HepG2 (cell line): ENCODE data around the gene ABCF1. TPM values are rescaled to one million over a fixed set of nuclear protein-coding genes. Genes with fewer than 3 reads are reported as not detected.
A peak's percentile ranks its signal among the peaks of the same experiment; 100 is the strongest.

Experiments
- BORCS8-MEF2B ChIP-seq: sonication (generic); formaldehyde crosslinking; IDR thresholded peaks from 2 replicates; pipeline ENCODE4 v1.8.0; 2022; ENCODE audit warnings: mild to moderate bottlenecking, missing genetic modification reagents
- MAF1 ChIP-seq: sonication (generic); formaldehyde crosslinking; IDR thresholded peaks from 2 replicates; pipeline ENCODE4 v1.5.0; 2020; ENCODE audit warnings: missing genetic modification reagents, borderline replicate concordance
- MBD4 ChIP-seq: IDR thresholded peaks from 2 replicates; pipeline ENCODE4 v1.6.1; 2012; ENCODE audit warnings: low read length, inconsistent platforms, borderline replicate concordance
- MIER2 ChIP-seq: IDR thresholded peaks from 2 replicates; pipeline ENCODE4 v1.6.1; 2016; ENCODE audit warnings: missing biosample characterization, missing genetic modification reagents
- MTA1 ChIP-seq: sonication (generic); formaldehyde crosslinking; IDR thresholded peaks from 2 replicates; pipeline ENCODE4 v1.4.0; 2020; ENCODE audit warnings: missing genetic modification reagents, mild to moderate bottlenecking, borderline replicate concordance
- PTBP1 ChIP-seq: fragments of 200-400 bp; formaldehyde crosslinking; IDR thresholded peaks from 2 replicates; pipeline ENCODE4 v1.6.1; 2018; ENCODE audit warnings: low read length, low read depth; ENCODE audit not compliant: poor library complexity, severe bottlenecking
- RXRA ChIP-seq: sonication (generic); formaldehyde crosslinking; IDR thresholded peaks from 2 replicates; pipeline ENCODE4 v1.5.1; 2020; ENCODE audit warnings: missing genetic modification reagents
- ZBTB7B ChIP-seq: sonication (generic); formaldehyde crosslinking; IDR thresholded peaks from 2 replicates; pipeline ENCODE4 v1.4.0; 2020; ENCODE audit warnings: missing genetic modification reagents
- ZNF296 ChIP-seq: sonication (generic); formaldehyde crosslinking; conservative IDR thresholded peaks from 2 replicates; pipeline ENCODE4 v1.5.0; 2020; ENCODE audit warnings: mild to moderate bottlenecking, missing genetic modification reagents
- ZNF496 ChIP-seq: sonication (generic); formaldehyde crosslinking; IDR thresholded peaks from 2 replicates; pipeline ENCODE4 v1.8.1; 2023; ENCODE audit warnings: mild to moderate bottlenecking, moderate library complexity, missing genetic modification reagents; ENCODE audit not compliant: insufficient replicate concordance
- ZNF558 ChIP-seq: sonication (generic); formaldehyde crosslinking; IDR thresholded peaks from 2 replicates; pipeline ENCODE4 v1.9.0; 2022; ENCODE audit warnings: mild to moderate bottlenecking, missing genetic modification reagents, borderline replicate concordance
- ZNF674 ChIP-seq: sonication (generic); formaldehyde crosslinking; IDR thresholded peaks from 2 replicates; pipeline ENCODE4 v1.5.0; 2020; ENCODE audit warnings: low read depth, mild to moderate bottlenecking, missing genetic modification reagents
- ZNF816 ChIP-seq: sonication (generic); formaldehyde crosslinking; IDR thresholded peaks from 2 replicates; pipeline ENCODE4 v1.8.0; 2022; ENCODE audit warnings: missing genetic modification reagents, mild to moderate bottlenecking, borderline replicate concordance
- polyA plus RNA-seq, 8 experiments: library from polyadenylated mRNA; depleted of rRNA in 3 of 8; stranded (reverse) in 7 of 8; unstranded in 1 of 8; fragments of >200 nt; fragmentation: Illumina TruSeq in 4 of 8; extraction: Trizol in 4 of 8; gene quantifications; 2 replicates each; pipeline versions ENCODE4 v1.2.1 to v1.2.3, GENCODE V29; 2011 to 2016; ENCODE audit warnings: low read depth in 4 of 8, missing spikeins in 1 of 8, mixed read lengths in 1 of 8; ENCODE audit not compliant: insufficient read depth in 1 of 8
- total RNA-seq, 5 experiments: library from RNA; depleted of rRNA; stranded (reverse); fragments of >200 nt; fragmentation: Illumina TruSeq; extraction: Trizol; gene quantifications; 2 replicates each; pipeline ENCODE4 v1.2.3, GENCODE V29; 2016; ENCODE audit warnings: low read depth in 1 of 5
- TF ChIP-seq, protein P1 (sequence below): sonication (generic); formaldehyde crosslinking; IDR thresholded peaks from 2 replicates; pipeline ENCODE4 v1.4.0; 2020; ENCODE audit warnings: missing genetic modification reagents
- TF ChIP-seq, protein P2 (sequence below): sonication (generic); formaldehyde crosslinking; IDR thresholded peaks from 2 replicates; pipeline ENCODE4 v1.4.0; 2020; ENCODE audit warnings: missing genetic modification reagents, mild to moderate bottlenecking, borderline replicate concordance
- TF ChIP-seq, protein P3 (sequence below): sonication (generic); IDR thresholded peaks from 2 replicates; pipeline ENCODE4 v1.6.1; 2016; ENCODE audit warnings: low read depth, borderline replicate concordance
- TF ChIP-seq, protein P4 (sequence below): IDR thresholded peaks from 2 replicates; pipeline ENCODE4 v1.6.1; 2016

The ABCF1 gene
- total and polyA plus RNA-seq, 2 of the 13 experiments (the other 11 are each of a cell fraction or from before 2014, with no cell fraction given): 25.4 to 98.9 TPM

DNA sequence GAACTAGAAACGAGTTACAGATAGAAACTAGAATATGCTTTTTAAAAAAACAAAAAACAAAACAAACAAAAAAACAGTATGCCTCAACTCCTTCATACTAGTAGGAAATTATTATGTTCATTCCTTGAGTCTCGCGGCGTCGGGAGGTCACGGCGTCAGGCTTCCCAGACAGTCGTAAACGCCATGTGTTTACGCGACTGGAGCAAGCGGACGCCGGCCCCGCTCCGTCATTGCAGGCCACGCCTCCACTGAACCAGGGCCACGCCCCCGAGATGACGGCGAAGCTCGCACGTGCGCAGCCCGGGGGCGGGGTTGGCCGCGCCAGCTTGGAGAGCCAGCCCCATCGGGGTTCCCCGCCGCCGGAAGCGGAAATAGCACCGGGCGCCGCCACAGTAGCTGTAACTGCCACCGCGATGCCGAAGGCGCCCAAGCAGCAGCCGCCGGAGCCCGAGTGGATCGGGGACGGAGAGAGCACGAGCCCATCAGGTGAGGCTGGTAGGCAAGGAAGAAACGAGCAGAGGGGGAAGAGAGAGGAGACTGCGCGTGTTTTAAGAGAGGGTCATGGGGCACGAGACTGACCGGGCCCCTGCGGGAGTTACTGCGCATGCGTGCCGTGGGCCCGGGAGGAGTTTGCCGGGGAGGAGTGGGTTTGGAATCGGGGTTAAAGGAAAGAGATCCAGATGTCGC lies at the start of gene ABCF1 (continued):
- TF ChIP-seq, protein P1, sequence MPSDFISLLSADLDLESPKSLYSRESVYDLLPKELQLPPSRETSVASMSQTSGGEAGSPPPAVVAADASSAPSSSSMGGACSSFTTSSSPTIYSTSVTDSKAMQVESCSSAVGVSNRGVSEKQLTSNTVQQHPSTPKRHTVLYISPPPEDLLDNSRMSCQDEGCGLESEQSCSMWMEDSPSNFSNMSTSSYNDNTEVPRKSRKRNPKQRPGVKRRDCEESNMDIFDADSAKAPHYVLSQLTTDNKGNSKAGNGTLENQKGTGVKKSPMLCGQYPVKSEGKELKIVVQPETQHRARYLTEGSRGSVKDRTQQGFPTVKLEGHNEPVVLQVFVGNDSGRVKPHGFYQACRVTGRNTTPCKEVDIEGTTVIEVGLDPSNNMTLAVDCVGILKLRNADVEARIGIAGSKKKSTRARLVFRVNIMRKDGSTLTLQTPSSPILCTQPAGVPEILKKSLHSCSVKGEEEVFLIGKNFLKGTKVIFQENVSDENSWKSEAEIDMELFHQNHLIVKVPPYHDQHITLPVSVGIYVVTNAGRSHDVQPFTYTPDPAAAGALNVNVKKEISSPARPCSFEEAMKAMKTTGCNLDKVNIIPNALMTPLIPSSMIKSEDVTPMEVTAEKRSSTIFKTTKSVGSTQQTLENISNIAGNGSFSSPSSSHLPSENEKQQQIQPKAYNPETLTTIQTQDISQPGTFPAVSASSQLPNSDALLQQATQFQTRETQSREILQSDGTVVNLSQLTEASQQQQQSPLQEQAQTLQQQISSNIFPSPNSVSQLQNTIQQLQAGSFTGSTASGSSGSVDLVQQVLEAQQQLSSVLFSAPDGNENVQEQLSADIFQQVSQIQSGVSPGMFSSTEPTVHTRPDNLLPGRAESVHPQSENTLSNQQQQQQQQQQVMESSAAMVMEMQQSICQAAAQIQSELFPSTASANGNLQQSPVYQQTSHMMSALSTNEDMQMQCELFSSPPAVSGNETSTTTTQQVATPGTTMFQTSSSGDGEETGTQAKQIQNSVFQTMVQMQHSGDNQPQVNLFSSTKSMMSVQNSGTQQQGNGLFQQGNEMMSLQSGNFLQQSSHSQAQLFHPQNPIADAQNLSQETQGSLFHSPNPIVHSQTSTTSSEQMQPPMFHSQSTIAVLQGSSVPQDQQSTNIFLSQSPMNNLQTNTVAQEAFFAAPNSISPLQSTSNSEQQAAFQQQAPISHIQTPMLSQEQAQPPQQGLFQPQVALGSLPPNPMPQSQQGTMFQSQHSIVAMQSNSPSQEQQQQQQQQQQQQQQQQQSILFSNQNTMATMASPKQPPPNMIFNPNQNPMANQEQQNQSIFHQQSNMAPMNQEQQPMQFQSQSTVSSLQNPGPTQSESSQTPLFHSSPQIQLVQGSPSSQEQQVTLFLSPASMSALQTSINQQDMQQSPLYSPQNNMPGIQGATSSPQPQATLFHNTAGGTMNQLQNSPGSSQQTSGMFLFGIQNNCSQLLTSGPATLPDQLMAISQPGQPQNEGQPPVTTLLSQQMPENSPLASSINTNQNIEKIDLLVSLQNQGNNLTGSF: peak; percentile 90
- TF ChIP-seq ZNF496 (CRISPR knock-in tag) (no peak), MBD4 (no peak), MAF1 (CRISPR knock-in tag) (peak; percentile 81; the same call in 1 of the 2 replicates), MTA1 (CRISPR knock-in tag) (peak; percentile 57; the same call in 1 of the 2 replicates), ZNF816 (CRISPR knock-in tag) (peak; percentile 97; the same call in 1 of the 2 replicates), RXRA (peak; percentile 89), BORCS8-MEF2B (CRISPR knock-in tag) (peak; percentile 77), ZBTB7B (CRISPR knock-in tag) (no peak; the same call in none of the 2 replicates), ZNF674 (CRISPR knock-in tag) (peak; percentile 80), PTBP1 (no peak), ZNF296 (CRISPR knock-in tag) (no peak; the same call in 1 of the 2 replicates), ZNF558 (CRISPR knock-in tag) (peak; percentile 97), MIER2 (no peak; the same call in 1 of the 2 replicates)
- TF ChIP-seq, protein P2, sequence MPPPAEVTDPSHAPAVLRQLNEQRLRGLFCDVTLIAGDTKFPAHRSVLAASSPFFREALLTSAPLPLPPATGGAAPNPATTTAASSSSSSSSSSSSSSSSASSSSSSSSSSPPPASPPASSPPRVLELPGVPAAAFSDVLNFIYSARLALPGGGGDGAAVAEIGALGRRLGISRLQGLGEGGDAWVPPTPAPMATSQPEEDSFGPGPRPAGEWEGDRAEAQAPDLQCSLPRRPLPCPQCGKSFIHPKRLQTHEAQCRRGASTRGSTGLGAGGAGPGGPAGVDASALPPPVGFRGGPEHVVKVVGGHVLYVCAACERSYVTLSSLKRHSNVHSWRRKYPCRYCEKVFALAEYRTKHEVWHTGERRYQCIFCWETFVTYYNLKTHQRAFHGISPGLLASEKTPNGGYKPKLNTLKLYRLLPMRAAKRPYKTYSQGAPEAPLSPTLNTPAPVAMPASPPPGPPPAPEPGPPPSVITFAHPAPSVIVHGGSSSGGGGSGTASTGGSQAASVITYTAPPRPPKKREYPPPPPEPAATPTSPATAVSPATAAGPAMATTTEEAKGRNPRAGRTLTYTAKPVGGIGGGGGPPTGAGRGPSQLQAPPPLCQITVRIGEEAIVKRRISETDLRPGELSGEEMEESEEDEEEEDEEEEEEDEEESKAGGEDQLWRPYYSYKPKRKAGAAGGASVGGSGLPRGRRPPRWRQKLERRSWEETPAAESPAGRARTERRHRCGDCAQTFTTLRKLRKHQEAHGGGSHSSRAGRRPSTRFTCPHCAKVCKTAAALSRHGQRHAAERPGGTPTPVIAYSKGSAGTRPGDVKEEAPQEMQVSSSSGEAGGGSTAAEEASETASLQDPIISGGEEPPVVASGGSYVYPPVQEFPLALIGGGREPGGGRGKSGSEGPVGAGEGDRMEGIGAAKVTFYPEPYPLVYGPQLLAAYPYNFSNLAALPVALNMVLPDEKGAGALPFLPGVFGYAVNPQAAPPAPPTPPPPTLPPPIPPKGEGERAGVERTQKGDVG: peak; percentile 94; the same call in 1 of the 2 replicates
- TF ChIP-seq, protein P3, sequence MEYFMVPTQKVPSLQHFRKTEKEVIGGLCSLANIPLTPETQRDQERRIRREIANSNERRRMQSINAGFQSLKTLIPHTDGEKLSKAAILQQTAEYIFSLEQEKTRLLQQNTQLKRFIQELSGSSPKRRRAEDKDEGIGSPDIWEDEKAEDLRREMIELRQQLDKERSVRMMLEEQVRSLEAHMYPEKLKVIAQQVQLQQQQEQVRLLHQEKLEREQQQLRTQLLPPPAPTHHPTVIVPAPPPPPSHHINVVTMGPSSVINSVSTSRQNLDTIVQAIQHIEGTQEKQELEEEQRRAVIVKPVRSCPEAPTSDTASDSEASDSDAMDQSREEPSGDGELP: peak; percentile 73; the same call in 1 of the 2 replicates
- TF ChIP-seq, protein P4, sequence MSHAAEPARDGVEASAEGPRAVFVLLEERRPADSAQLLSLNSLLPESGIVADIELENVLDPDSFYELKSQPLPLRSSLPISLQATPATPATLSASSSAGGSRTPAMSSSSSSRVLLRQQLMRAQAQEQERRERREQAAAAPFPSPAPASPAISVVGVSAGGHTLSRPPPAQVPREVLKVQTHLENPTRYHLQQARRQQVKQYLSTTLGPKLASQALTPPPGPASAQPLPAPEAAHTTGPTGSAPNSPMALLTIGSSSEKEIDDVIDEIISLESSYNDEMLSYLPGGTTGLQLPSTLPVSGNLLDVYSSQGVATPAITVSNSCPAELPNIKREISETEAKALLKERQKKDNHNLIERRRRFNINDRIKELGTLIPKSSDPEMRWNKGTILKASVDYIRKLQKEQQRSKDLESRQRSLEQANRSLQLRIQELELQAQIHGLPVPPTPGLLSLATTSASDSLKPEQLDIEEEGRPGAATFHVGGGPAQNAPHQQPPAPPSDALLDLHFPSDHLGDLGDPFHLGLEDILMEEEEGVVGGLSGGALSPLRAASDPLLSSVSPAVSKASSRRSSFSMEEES (CRISPR knock-in tag): peak; percentile 86
